GM23248 (cell line): Measurements from ENCODE around the gene AHSA1. TPM values are rescaled to one million over a fixed set of nuclear protein-coding genes. Genes with fewer than 3 reads are reported as not detected.

Experiments
- DNase-seq: peaks from one replicate; pipeline ENCODE4 v3.0.0-alpha.2; 2015
- H2AFZ ChIP-seq: fragments of 200-600 bp; sonication (generic); 2 replicates; pipeline ENCODE4 v1.6.1; 2016; ENCODE audit warnings: antibody characterized with exemption
- H3F3A ChIP-seq: fragments of 200-600 bp; sonication (generic); 2 replicates; pipeline ENCODE4 v1.6.1; 2016; ENCODE audit warnings: mild to moderate bottlenecking, antibody characterized with exemption, mixed run types; ENCODE audit not compliant: insufficient read depth
- H3K27ac ChIP-seq: fragments of 200-600 bp; sonication (generic); 2 replicates; pipeline ENCODE4 v1.5.1; 2016; ENCODE audit warnings: mild to moderate bottlenecking
- H3K27me3 ChIP-seq: fragments of 200-600 bp; sonication (generic); replicated peaks from 2 replicates; pipeline ENCODE4 v1.6.1; 2016; ENCODE audit warnings: mild to moderate bottlenecking; ENCODE audit not compliant: insufficient read depth
- H3K36me3 ChIP-seq: fragments of 200-600 bp; sonication (generic); 2 replicates; pipeline ENCODE4 v1.6.1; 2016; ENCODE audit warnings: low read depth, mild to moderate bottlenecking
- H3K4me1 ChIP-seq: fragments of 200-600 bp; sonication (generic); 2 replicates; pipeline ENCODE4 v1.6.1; 2016; ENCODE audit warnings: mild to moderate bottlenecking; ENCODE audit not compliant: insufficient read depth
- H3K4me2 ChIP-seq: fragments of 200-600 bp; sonication (generic); one replicate; pipeline ENCODE4 v1.6.1; 2016; ENCODE audit warnings: mild to moderate bottlenecking; ENCODE audit not compliant: unreplicated experiment
- H3K4me3 ChIP-seq: fragments of 200-600 bp; sonication (generic); 2 replicates; pipeline ENCODE4 v1.5.1; 2016; ENCODE audit warnings: mild to moderate bottlenecking
- H3K79me2 ChIP-seq: fragments of 200-600 bp; sonication (generic); 2 replicates; pipeline ENCODE4 v1.6.1; 2016; ENCODE audit warnings: mild to moderate bottlenecking; ENCODE audit not compliant: insufficient read depth
- H3K9ac ChIP-seq: fragments of 200-600 bp; sonication (generic); 2 replicates; pipeline ENCODE4 v1.6.1; 2016; ENCODE audit warnings: mild to moderate bottlenecking
- H3K9me2 ChIP-seq: fragments of 200-600 bp; sonication (generic); 2 replicates; pipeline ENCODE4 v1.6.1; 2016; ENCODE audit warnings: mixed run types, mild to moderate bottlenecking, moderate library complexity; ENCODE audit not compliant: insufficient read depth
- H3K9me3 ChIP-seq: fragments of 200-600 bp; sonication (generic); one replicate; pipeline ENCODE4 v1.6.1; 2017; ENCODE audit warnings: low read depth
- H4K20me1 ChIP-seq: fragments of 200-600 bp; sonication (generic); 2 replicates; pipeline ENCODE4 v1.6.0; 2016; ENCODE audit not compliant: insufficient read depth
- EZH2 ChIP-seq: fragments of 200-600 bp; sonication (generic); IDR thresholded peaks from 2 replicates; pipeline ENCODE4 v1.6.1; 2018; ENCODE audit warnings: antibody characterized with exemption, mild to moderate bottlenecking; ENCODE audit not compliant: insufficient read depth, poor library complexity, severe bottlenecking
- EZH2phosphoT487 ChIP-seq: fragments of 200-600 bp; sonication (generic); IDR thresholded peaks from 2 replicates; pipeline ENCODE4 v1.6.1; 2018; ENCODE audit warnings: antibody characterized with exemption, moderate library complexity, mild to moderate bottlenecking, low read depth; ENCODE audit not compliant: insufficient read depth
- WGBS, 2 experiments: methylation state at CpG; one replicate each; pipeline ENCODE4 v1.1.6; 2015 to 2017; ENCODE audit warnings: low lambda C conversion rate in 2 of 2, low coverage in 1 of 2; ENCODE audit errors: missing lambda C conversion rate in 2 of 2; 5-methylcytosine and 5-hydroxymethylcytosine counted together
- in situ Hi-C: fragments of 300-500 bp; cut with MboI; formaldehyde crosslinking; loops from 2 replicates; pipeline ENCODE4 v1.15.0; 2020
- polyA plus RNA-seq: library from polyadenylated mRNA; unstranded; fragments of >200 nt; fragmentation: Nextera tagmentation; extraction: Ambion mirVana; gene quantifications from 2 replicates; pipeline ENCODE4 v1.2.1, GENCODE V29; 2016
- total RNA-seq: library from RNA; depleted of rRNA; stranded (reverse); fragments of >200 nt; shearing (Covaris generic); gene quantifications from 2 replicates; pipeline ENCODE4 v1.2.3, GENCODE V29; 2014

AHSA1 gene
- total and polyA plus RNA-seq, 2 experiments from 2014 or later, result 122 to 130 TPM

- H3K4me2 ChIP-seq, result no peak overlapping the region
- H4K20me1 ChIP-seq, result no peaks in the 10 kb centered on the region
- no peaks in the 10 kb centered on the region for H3K9me2 ChIP-seq
- H3F3A ChIP-seq, result no peaks in the 10 kb centered on the region
- no peak overlapping the region for H2AFZ ChIP-seq
- H3K27me3 ChIP-seq, result no peaks in the 10 kb centered on the region
- no peak for TF ChIP-seq EZH2
- no peak for TF ChIP-seq EZH2phosphoT487
- no peak overlapping the region for H3K9ac ChIP-seq
- no peak overlapping the region for H3K27ac ChIP-seq
- no peaks in the 10 kb centered on the region for H3K4me1 ChIP-seq
- DNase-seq, result peak; percentile 3
- 95 to 99% methylated on average over 3 of the region's 3 CpGs for WGBS, 2 experiments
- H3K36me3 ChIP-seq, result peaks cover 41% of the 10 kb centered on the region
- H3K79me2 ChIP-seq, result no peaks in the 10 kb centered on the region
- in situ Hi-C loops, result no loop called here
- no peaks in the 10 kb centered on the region for H3K9me3 ChIP-seq
- H3K4me3 ChIP-seq, result no peak overlapping the region
Observed at GRCh38 chr14:77436042-77436441, 21.9 kb upstream of the AHSA1 start.

GRCh38 chr14:77438596-77438995 is 19.3 kb upstream of the AHSA1 start:
- no peak for DNase-seq
- Histone ChIP-seq H4K20me1 (no peaks in the 10 kb centered on the region), H3K4me3 (no peak overlapping the region), H3K4me2 (no peak overlapping the region), H3F3A (no peaks in the 10 kb centered on the region), H3K27me3 (no peaks in the 10 kb centered on the region), H2AFZ (no peak overlapping the region), H3K9me2 (no peaks in the 10 kb centered on the region), H3K36me3 (peaks cover 44% of the 10 kb centered on the region), H3K9me3 (no peaks in the 10 kb centered on the region), H3K4me1 (no peaks in the 10 kb centered on the region), H3K9ac (no peak overlapping the region), H3K27ac (no peak overlapping the region), H3K79me2 (no peaks in the 10 kb centered on the region)
- WGBS, 2 experiments, result 92 to 95% methylated on average over 1 of the region's 1 CpG
- in situ Hi-C loops, result no loop called here
- no peak for TF ChIP-seq EZH2
- no peak for TF ChIP-seq EZH2phosphoT487

GRCh38 chr14:77439861-77440260 is 18.0 kb upstream of the AHSA1 start:
- no peaks in the 10 kb centered on the region for H3F3A ChIP-seq
- in situ Hi-C loops, result no loop called here
- no peak overlapping the region for H3K9ac ChIP-seq
- H3K4me2 ChIP-seq, result no peak overlapping the region
- no peaks in the 10 kb centered on the region for H3K9me3 ChIP-seq
- H2AFZ ChIP-seq, result no peak overlapping the region
- H3K4me1 ChIP-seq, result no peaks in the 10 kb centered on the region
- H3K27me3 ChIP-seq, result no peaks in the 10 kb centered on the region
- DNase-seq, result no peak
- no peaks in the 10 kb centered on the region for H4K20me1 ChIP-seq
- no peak overlapping the region for H3K27ac ChIP-seq
- no peak overlapping the region for H3K4me3 ChIP-seq
- H3K36me3 ChIP-seq, result peaks cover 38% of the 10 kb centered on the region
- H3K79me2 ChIP-seq, result no peaks in the 10 kb centered on the region
- TF ChIP-seq EZH2, result no peak
- TF ChIP-seq EZH2phosphoT487, result no peak
- no peaks in the 10 kb centered on the region for H3K9me2 ChIP-seq
- 88 to 90% methylated on average over 4 of the region's 4 CpGs for WGBS, 2 experiments

GRCh38 chr14:77442196-77442595 is 15.7 kb upstream of the AHSA1 start:
- DNase-seq, result no peak
- no peaks in the 10 kb centered on the region for H4K20me1 ChIP-seq
- no peaks in the 10 kb centered on the region for H3K4me1 ChIP-seq
- no peaks in the 10 kb centered on the region for H3F3A ChIP-seq
- H3K4me2 ChIP-seq, result no peak overlapping the region
- no peaks in the 10 kb centered on the region for H3K79me2 ChIP-seq
- H3K27me3 ChIP-seq, result no peaks in the 10 kb centered on the region
- peaks cover 33% of the 10 kb centered on the region for H3K36me3 ChIP-seq
- no peaks in the 10 kb centered on the region for H3K9me3 ChIP-seq
- no peak overlapping the region for H3K4me3 ChIP-seq
- no peak overlapping the region for H3K9ac ChIP-seq
- in situ Hi-C loops, result no loop called here
- 96 to 98% methylated on average over 2 of the region's 2 CpGs for WGBS, 2 experiments
- no peak overlapping the region for H3K27ac ChIP-seq
- H3K9me2 ChIP-seq, result no peaks in the 10 kb centered on the region
- no peak for TF ChIP-seq EZH2phosphoT487
- TF ChIP-seq EZH2, result no peak
- H2AFZ ChIP-seq, result no peak overlapping the region
